Fibroblast of the aortic adventitia (primary cell): Measurements from ENCODE around the gene IGSF11. TPM values are rescaled to one million over a fixed set of nuclear protein-coding genes. Genes with fewer than 3 reads are reported as not detected.

Experiments used
- DNase-seq: peaks from one replicate; pipeline ENCODE4 v3.0.0-alpha.2; 2010; ENCODE audit warnings: low read depth
- H3K4me3 ChIP-seq: 2 replicates; pipeline ENCODE4 v1.5.1; 2011; ENCODE audit warnings: low read depth, mild to moderate bottlenecking, control low read depth, low read length, moderate library complexity
- CTCF ChIP-seq: IDR thresholded peaks from 2 replicates; pipeline ENCODE4 v1.5.1; 2011; ENCODE audit warnings: mild to moderate bottlenecking, low read length, control low read depth, inconsistent platforms; ENCODE audit not compliant: insufficient read depth
- total RNA-seq: library from RNA; depleted of rRNA; stranded (reverse); fragments of >200 nt; gene quantifications from 2 replicates; pipeline ENCODE4 v1.2.3, GENCODE V29; 2012; ENCODE audit warnings: low replicate concordance

IGSF11 gene
- total RNA-seq, 1 donor, result not detected

GRCh38 chr3:118943597-118943996, 91.0 kb downstream of the IGSF11 start:
- no peak overlapping the region for H3K4me3 ChIP-seq
- no peak for TF ChIP-seq CTCF
- DNase-seq, result peak; percentile 2

GRCh38 chr3:118942671-118943070, 92.0 kb downstream of the IGSF11 start:
- no peak for DNase-seq
- H3K4me3 ChIP-seq, result no peak overlapping the region
- no peak for TF ChIP-seq CTCF

GRCh38 chr3:118942195-118942594, 92.5 kb downstream of the IGSF11 start:
- DNase-seq, result no peak
- H3K4me3 ChIP-seq, result no peak overlapping the region
- no peak for TF ChIP-seq CTCF

- no peak overlapping the region for H3K4me3 ChIP-seq
- TF ChIP-seq CTCF, result no peak
- DNase-seq, result no peak
Measured at GRCh38 chr3:118941236-118941635, 93.4 kb downstream of the IGSF11 start.

- no peak for DNase-seq
- TF ChIP-seq CTCF, result no peak
- no peak overlapping the region for H3K4me3 ChIP-seq
Measured at GRCh38 chr3:118938183-118938961, 96.3 kb downstream of the IGSF11 start.

GRCh38 chr3:118936811-118937210, 97.8 kb downstream of the IGSF11 start:
- no peak for DNase-seq
- TF ChIP-seq CTCF, result no peak

More at GRCh38 chr3:118936811-118937210, 97.8 kb downstream of the IGSF11 start:
- H3K4me3 ChIP-seq, result no peak overlapping the region
